ENCODE measurements around the gene ABCC9. TPM values are rescaled to one million over a fixed set of nuclear protein-coding genes. Genes with fewer than 3 reads are reported as not detected.

The ABCC9 gene
- polyA plus RNA-seq, 1 of the 3 experiments (the other 2 are of a cell fraction) = 0.02 TPM

GRCh38 chr12:21800011-21800410, 141.2 kb downstream of the ABCC9 start (continued):
- no peak for TF ChIP-seq FOXM1 (IDR thresholded peaks at IDR 0.05; ENCODE audit: low read depth)
- no peak for TF ChIP-seq USF2 (IDR thresholded peaks at IDR 0.05; ENCODE audit: borderline replicate concordance, low read depth, low read length)

DNA sequence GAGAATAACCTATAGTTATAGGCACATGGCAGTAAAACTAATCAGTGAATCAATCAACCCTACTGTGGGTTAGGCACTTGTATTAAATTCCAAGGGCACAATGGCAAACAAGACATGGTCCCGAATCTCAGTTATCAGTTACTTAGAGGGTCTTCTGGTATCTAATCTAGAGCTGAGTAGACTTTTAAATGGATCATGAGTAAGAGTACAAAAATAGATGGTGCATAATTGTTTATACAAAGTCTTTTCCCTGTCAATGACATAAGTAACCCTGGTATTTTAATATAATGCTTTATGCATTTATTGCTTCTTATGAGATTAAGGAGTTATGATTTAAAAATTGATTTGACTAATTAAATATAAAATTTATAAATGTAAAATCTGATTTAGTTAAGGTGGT, 143.7 kb downstream of the ABCC9 start:
- Histone ChIP-seq H3K9ac (no peak overlapping the region), H3K9me2 (0 out of 2 replicates have a peak, but pooled peaks cover 3% of the 10 kb centered on the region), H3K4me3 (ENCODE audit: low read depth in 2 of 2, low read length in 1 of 2) (no peak overlapping the region), H2AFZ (ENCODE audit: low read depth) (no peak overlapping the region), H3K4me2 (no peak overlapping the region), H3K27me3 (ENCODE audit: insufficient read depth) (no peaks in the 10 kb centered on the region), H3K27ac (ENCODE audit: low read depth in 2 of 2, low read length in 1 of 2) (no peak overlapping the region), H3F3A (replicated peaks; ENCODE audit: insufficient read depth) (no peaks in the 10 kb centered on the region), H3K79me2 (ENCODE audit: insufficient read depth) (no peaks in the 10 kb centered on the region), H3K9me3 (no peaks in the 10 kb centered on the region), H3K36me3 (replicated peaks in 1 of 2; ENCODE audit: control insufficient read depth in 1 of 2, insufficient read depth in 2 of 2, low read length in 1 of 2) (no peaks in the 10 kb centered on the region), H3K4me1 (ENCODE audit: control insufficient read depth in 1 of 2, insufficient read depth in 2 of 2, low read depth in 1 of 2, low read length in 1 of 2) (no peaks in the 10 kb centered on the region), H4K20me1 (ENCODE audit: insufficient read depth) (no peaks in the 10 kb centered on the region)
- no peak for TF ChIP-seq MEF2A (IDR thresholded peaks at IDR 0.05; ENCODE audit: borderline replicate concordance, low read depth)
- TF ChIP-seq GABPA (IDR thresholded peaks at IDR 0.05; ENCODE audit: low read depth) = no peak
- no peak for TF ChIP-seq ZBTB33 (IDR thresholded peaks at IDR 0.05; ENCODE audit: borderline replicate concordance, low read depth)
- TF ChIP-seq CTCF (IDR thresholded peaks at IDR 0.05) = no peak
- TF ChIP-seq EZH2phosphoT487 (IDR thresholded peaks at IDR 0.05; ENCODE audit: borderline replicate concordance, low read depth) = no peak
- WGBS (ENCODE audit: low lambda C conversion rate) = 39% methylated on average over 1 of the region's 1 CpG
- POLR2A ChIA-PET = no interaction called here
- no peak for DNase-seq
- CTCF ChIA-PET = no interaction called here

GRCh38 chr12:21795648-21796328, 145.4 kb downstream of the ABCC9 start:
- H3K79me2 ChIP-seq (ENCODE audit: insufficient read depth) = no peaks in the 10 kb centered on the region
- H3K27ac ChIP-seq (ENCODE audit: low read depth in 2 of 2, low read length in 1 of 2) = no peak overlapping the region
- CTCF ChIA-PET = interaction anchor here (1.1 kb wide), 1 partner anchor 16 kb away, joined by 3 read pairs; no protein-coding TSS in a partner anchor
- no peak overlapping the region for H3K4me2 ChIP-seq
- no peaks in the 10 kb centered on the region for H3K36me3 ChIP-seq (replicated peaks in 1 of 2; ENCODE audit: control insufficient read depth in 1 of 2, insufficient read depth in 2 of 2, low read length in 1 of 2)
- no peaks in the 10 kb centered on the region for H4K20me1 ChIP-seq (ENCODE audit: insufficient read depth)
- H3K9me2 ChIP-seq = 0 out of 2 replicates have a peak, but pooled peaks cover 3% of the 10 kb centered on the region
- POLR2A ChIA-PET = no interaction called here
- H3K9me3 ChIP-seq = no peaks in the 10 kb centered on the region
- DNase-seq = no peak
- 20% methylated on average over 4 of the region's 10 CpGs for WGBS (ENCODE audit: low lambda C conversion rate)
- no peaks in the 10 kb centered on the region for H3K27me3 ChIP-seq (ENCODE audit: insufficient read depth)
- no peak overlapping the region for H3K4me3 ChIP-seq (ENCODE audit: low read depth in 2 of 2, low read length in 1 of 2)
- H3K9ac ChIP-seq = no peak overlapping the region
- H3K4me1 ChIP-seq (ENCODE audit: control insufficient read depth in 1 of 2, insufficient read depth in 2 of 2, low read depth in 1 of 2, low read length in 1 of 2) = no peaks in the 10 kb centered on the region
- H3F3A ChIP-seq (replicated peaks; ENCODE audit: insufficient read depth) = no peaks in the 10 kb centered on the region
- H2AFZ ChIP-seq (ENCODE audit: low read depth) = no peak overlapping the region
- TF ChIP-seq RFX5 (IDR thresholded peaks at IDR 0.05; ENCODE audit: low read length) (no peak), RAD21 (IDR thresholded peaks at IDR 0.05; ENCODE audit: low read length) (no peak), EP300 (IDR thresholded peaks at IDR 0.05; ENCODE audit: borderline replicate concordance in 1 of 2, low read depth in 1 of 2, low read length in 1 of 2) (no peak), FOSL2 (IDR thresholded peaks at IDR 0.05; ENCODE audit: borderline replicate concordance, low read depth) (no peak)
- TF ChIP-seq, protein P1, sequence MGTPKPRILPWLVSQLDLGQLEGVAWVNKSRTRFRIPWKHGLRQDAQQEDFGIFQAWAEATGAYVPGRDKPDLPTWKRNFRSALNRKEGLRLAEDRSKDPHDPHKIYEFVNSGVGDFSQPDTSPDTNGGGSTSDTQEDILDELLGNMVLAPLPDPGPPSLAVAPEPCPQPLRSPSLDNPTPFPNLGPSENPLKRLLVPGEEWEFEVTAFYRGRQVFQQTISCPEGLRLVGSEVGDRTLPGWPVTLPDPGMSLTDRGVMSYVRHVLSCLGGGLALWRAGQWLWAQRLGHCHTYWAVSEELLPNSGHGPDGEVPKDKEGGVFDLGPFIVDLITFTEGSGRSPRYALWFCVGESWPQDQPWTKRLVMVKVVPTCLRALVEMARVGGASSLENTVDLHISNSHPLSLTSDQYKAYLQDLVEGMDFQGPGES (IDR thresholded peaks at IDR 0.05; ENCODE audit: low read depth, low read length) = no peak
- TF ChIP-seq, protein P2, sequence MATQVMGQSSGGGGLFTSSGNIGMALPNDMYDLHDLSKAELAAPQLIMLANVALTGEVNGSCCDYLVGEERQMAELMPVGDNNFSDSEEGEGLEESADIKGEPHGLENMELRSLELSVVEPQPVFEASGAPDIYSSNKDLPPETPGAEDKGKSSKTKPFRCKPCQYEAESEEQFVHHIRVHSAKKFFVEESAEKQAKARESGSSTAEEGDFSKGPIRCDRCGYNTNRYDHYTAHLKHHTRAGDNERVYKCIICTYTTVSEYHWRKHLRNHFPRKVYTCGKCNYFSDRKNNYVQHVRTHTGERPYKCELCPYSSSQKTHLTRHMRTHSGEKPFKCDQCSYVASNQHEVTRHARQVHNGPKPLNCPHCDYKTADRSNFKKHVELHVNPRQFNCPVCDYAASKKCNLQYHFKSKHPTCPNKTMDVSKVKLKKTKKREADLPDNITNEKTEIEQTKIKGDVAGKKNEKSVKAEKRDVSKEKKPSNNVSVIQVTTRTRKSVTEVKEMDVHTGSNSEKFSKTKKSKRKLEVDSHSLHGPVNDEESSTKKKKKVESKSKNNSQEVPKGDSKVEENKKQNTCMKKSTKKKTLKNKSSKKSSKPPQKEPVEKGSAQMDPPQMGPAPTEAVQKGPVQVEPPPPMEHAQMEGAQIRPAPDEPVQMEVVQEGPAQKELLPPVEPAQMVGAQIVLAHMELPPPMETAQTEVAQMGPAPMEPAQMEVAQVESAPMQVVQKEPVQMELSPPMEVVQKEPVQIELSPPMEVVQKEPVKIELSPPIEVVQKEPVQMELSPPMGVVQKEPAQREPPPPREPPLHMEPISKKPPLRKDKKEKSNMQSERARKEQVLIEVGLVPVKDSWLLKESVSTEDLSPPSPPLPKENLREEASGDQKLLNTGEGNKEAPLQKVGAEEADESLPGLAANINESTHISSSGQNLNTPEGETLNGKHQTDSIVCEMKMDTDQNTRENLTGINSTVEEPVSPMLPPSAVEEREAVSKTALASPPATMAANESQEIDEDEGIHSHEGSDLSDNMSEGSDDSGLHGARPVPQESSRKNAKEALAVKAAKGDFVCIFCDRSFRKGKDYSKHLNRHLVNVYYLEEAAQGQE (IDR thresholded peaks at IDR 0.05; ENCODE audit: low read depth, low read length) = no peak
